H9 (cell line): ENCODE results near the gene SOCS7. TPM values are rescaled to one million over a fixed set of nuclear protein-coding genes. Genes with fewer than 3 reads are reported as not detected.

ENCODE experiments used
- DNase-seq: peaks from one replicate; pipeline ENCODE4 v3.0.0-alpha.2; 2017
- H2AFZ ChIP-seq: one replicate; pipeline ENCODE4 v1.6.1; 2013; ENCODE audit warnings: mild to moderate bottlenecking, low read length, control low read depth, moderate library complexity
- H2AK5ac ChIP-seq: 2 replicates; pipeline ENCODE4 v1.6.1; 2013; ENCODE audit warnings: low read length, control low read depth, mixed read lengths; ENCODE audit not compliant: insufficient read length
- H2BK120ac ChIP-seq: one replicate; pipeline ENCODE4 v1.6.1; 2013; ENCODE audit warnings: low read depth, mild to moderate bottlenecking, low read length, control low read depth, inconsistent platforms; ENCODE audit not compliant: poor library complexity, severe bottlenecking
- H2BK12ac ChIP-seq: 2 replicates; pipeline ENCODE4 v1.6.1; 2013; ENCODE audit warnings: low read length, control low read depth, mixed read lengths, low read depth; ENCODE audit not compliant: insufficient read length
- H2BK15ac ChIP-seq: 2 replicates; pipeline ENCODE4 v1.6.1; 2013; ENCODE audit warnings: low read depth, low read length, control low read depth
- H2BK20ac ChIP-seq: one replicate; pipeline ENCODE4 v1.6.1; 2013; ENCODE audit warnings: low read depth, mild to moderate bottlenecking, low read length, control low read depth, inconsistent platforms; ENCODE audit not compliant: poor library complexity, severe bottlenecking
- H2BK5ac ChIP-seq: 2 replicates; pipeline ENCODE4 v1.6.1; 2013; ENCODE audit warnings: low read length, control low read depth, mixed read lengths; ENCODE audit not compliant: insufficient read length
- H3K14ac ChIP-seq: 2 replicates; pipeline ENCODE4 v1.6.1; 2013; ENCODE audit warnings: low read length, control low read depth; ENCODE audit not compliant: insufficient read depth
- H3K18ac ChIP-seq: 2 replicates; pipeline ENCODE4 v1.6.1; 2013; ENCODE audit warnings: low read depth, mild to moderate bottlenecking, mixed read lengths, low read length, control low read depth; ENCODE audit not compliant: insufficient read length
- H3K23ac ChIP-seq: 2 replicates; pipeline ENCODE4 v1.6.1; 2013; ENCODE audit warnings: low read length, control low read depth, mixed read lengths, low read depth; ENCODE audit not compliant: insufficient read length
- H3K23me2 ChIP-seq: 2 replicates; pipeline ENCODE4 v1.6.1; 2013; ENCODE audit warnings: low read depth, mild to moderate bottlenecking, mixed read lengths, low read length, control low read depth; ENCODE audit not compliant: insufficient read length, poor library complexity, severe bottlenecking
- H3K27ac ChIP-seq: 2 replicates; pipeline ENCODE4 v1.5.1; 2013; ENCODE audit warnings: low read length, control low read depth, mixed read lengths, low read depth; ENCODE audit not compliant: insufficient read length
- H3K27me3 ChIP-seq: 2 replicates; pipeline ENCODE4 v1.6.1; 2013; ENCODE audit warnings: low read length, control low read depth, inconsistent platforms; ENCODE audit not compliant: insufficient read depth
- H3K4ac ChIP-seq: 2 replicates; pipeline ENCODE4 v1.6.1; 2013; ENCODE audit warnings: low read depth, mild to moderate bottlenecking, control low read depth, inconsistent platforms, low read length, moderate library complexity
- H3K4me1 ChIP-seq: 2 replicates; pipeline ENCODE4 v1.6.1; 2013; ENCODE audit warnings: low read length, control low read depth, inconsistent platforms; ENCODE audit not compliant: insufficient read depth
- H3K4me2 ChIP-seq: 2 replicates; pipeline ENCODE4 v1.6.1; 2013; ENCODE audit warnings: low read length, control low read depth, mixed read lengths; ENCODE audit not compliant: insufficient read length, insufficient read depth
- H3K56ac ChIP-seq: 2 replicates; pipeline ENCODE4 v1.6.1; 2013; ENCODE audit warnings: low read depth, mild to moderate bottlenecking, mixed read lengths, low read length, control low read depth; ENCODE audit not compliant: insufficient read length
- H3K79me1 ChIP-seq: 2 replicates; pipeline ENCODE4 v1.6.1; 2013; ENCODE audit warnings: low read depth, mild to moderate bottlenecking, moderate library complexity, low read length, control low read depth, inconsistent platforms; ENCODE audit not compliant: insufficient read depth, poor library complexity, severe bottlenecking
- H3K79me2 ChIP-seq: 2 replicates; pipeline ENCODE4 v1.6.1; 2013; ENCODE audit warnings: low read length, control low read depth, inconsistent platforms; ENCODE audit not compliant: insufficient read depth
- H3K9ac ChIP-seq: 2 replicates; pipeline ENCODE4 v1.6.1; 2013; ENCODE audit warnings: low read length, control low read depth, mixed read lengths; ENCODE audit not compliant: insufficient read length; ENCODE audit errors: extremely low read depth
- H3K9me3 ChIP-seq: one replicate; pipeline ENCODE4 v1.6.1; 2013; ENCODE audit warnings: low read depth, low read length, inconsistent platforms; ENCODE audit not compliant: control insufficient read depth
- H3T11ph ChIP-seq: one replicate; pipeline ENCODE4 v1.6.1; 2013; ENCODE audit warnings: mild to moderate bottlenecking, low read length, control low read depth, inconsistent platforms
- H4K20me1 ChIP-seq: one replicate; pipeline ENCODE4 v1.6.1; 2013; ENCODE audit not compliant: control insufficient read depth, insufficient read length, insufficient read depth
- H4K5ac ChIP-seq: 2 replicates; pipeline ENCODE4 v1.6.1; 2013; ENCODE audit warnings: low read depth, mild to moderate bottlenecking, mixed read lengths, low read length, control low read depth; ENCODE audit not compliant: insufficient read length
- H4K8ac ChIP-seq: replicated peaks from 2 replicates; pipeline ENCODE4 v1.6.1; 2013; ENCODE audit warnings: low read length, control low read depth, mixed read lengths, low read depth; ENCODE audit not compliant: insufficient read length
- H4K91ac ChIP-seq: 2 replicates; pipeline ENCODE4 v1.6.1; 2013; ENCODE audit warnings: low read depth, mild to moderate bottlenecking, moderate library complexity, mixed read lengths, low read length, control low read depth; ENCODE audit not compliant: insufficient read length
- H3K27ac Mint-ChIP-seq, 3 experiments: 2 replicates in 2 of 3; 3 replicates in 1 of 3; pipeline ENCODE4 v1.8.0; 2020 to 2021; ENCODE audit warnings: mixed read lengths in 3 of 3, mild to moderate bottlenecking in 1 of 3, moderate library complexity in 1 of 3
- H3K27me3 Mint-ChIP-seq: 2 replicates; pipeline ENCODE4 v1.8.0; 2021; ENCODE audit warnings: low read depth, mild to moderate bottlenecking, moderate library complexity, mixed read lengths
- H3K36me3 Mint-ChIP-seq, 3 experiments: 2 replicates in 2 of 3; 3 replicates in 1 of 3; pipeline ENCODE4 v1.8.0; 2020 to 2021; ENCODE audit warnings: low read depth in 3 of 3, mixed read lengths in 3 of 3; ENCODE audit not compliant: insufficient read depth in 1 of 3
- H3K4me1 Mint-ChIP-seq, 2 experiments: 2 replicates each; pipeline ENCODE4 v1.8.0; 2020; ENCODE audit warnings: mixed read lengths in 2 of 2
- H3K4me3 Mint-ChIP-seq, 2 experiments: 2 replicates in 1 of 2; 3 replicates in 1 of 2; pipeline ENCODE4 v1.8.0; 2020 to 2021; ENCODE audit warnings: mild to moderate bottlenecking in 2 of 2, mixed read lengths in 2 of 2, moderate library complexity in 1 of 2
- H3K9me3 Mint-ChIP-seq, 2 experiments: 2 replicates in 1 of 2; 3 replicates in 1 of 2; pipeline ENCODE4 v1.8.0; 2020; ENCODE audit warnings: mild to moderate bottlenecking in 2 of 2, mixed read lengths in 2 of 2, moderate library complexity in 1 of 2
- CTCF ChIP-seq: fragments of 200-600 bp; sonication (generic); conservative IDR thresholded peaks from 3 replicates; pipeline ENCODE4 v1.8.0; 2021; ENCODE audit warnings: antibody characterized with exemption, mild to moderate bottlenecking
- WGBS: extraction: QIAGEN DNeasy Blood & Tissue Kit; methylation state at CpG from one replicate; pipeline ENCODE4 v1.1.7; 2013; ENCODE audit warnings: missing lambda C conversion rate, low lambda C conversion rate, mixed read lengths; ENCODE audit not compliant: insufficient read length; ENCODE audit errors: extremely low coverage; 5-methylcytosine and 5-hydroxymethylcytosine counted together
- total RNA-seq: library from RNA; stranded (reverse); gene quantifications from 2 replicates; pipeline ENCODE4 v1.2.1, GENCODE V29; 2021

The SOCS7 gene
- total RNA-seq, 1 experiment from 2014 or later, result 31.0 TPM

- no peak overlapping the region for H4K5ac ChIP-seq
- H3K56ac ChIP-seq, result no peak overlapping the region
- H2AK5ac ChIP-seq, result no peak overlapping the region
- no CpG with 5 or more reads among the region's 1 CpG for WGBS
- H3K4me1 ChIP-seq, result peaks cover 3% of the 10 kb centered on the region; the same call in 1 of the 2 replicates
- peaks cover 22 to 29% of the 10 kb centered on the region in 2 experiments for H3K4me1 Mint-ChIP-seq
- no peak overlapping the region for H4K8ac ChIP-seq
- no peak overlapping the region for H3K4ac ChIP-seq
- no peak overlapping the region for H2AFZ ChIP-seq
- no peak overlapping the region for H3T11ph ChIP-seq
- no peak overlapping the region for H4K91ac ChIP-seq
- H2BK120ac ChIP-seq, result no peak overlapping the region
- no peaks in the 10 kb centered on the region for H3K79me1 ChIP-seq
- H3K36me3 Mint-ChIP-seq, result peaks cover 0 to 3% (median 3%) of the 10 kb centered on the region in 3 experiments; a peak in 2 of 7 replicates
- H3K4me2 ChIP-seq, result no peak overlapping the region
- no peak overlapping the region for H2BK12ac ChIP-seq
- H2BK15ac ChIP-seq, result peak overlapping the region; percentile 13; the same call in 1 of the 2 replicates
- peaks cover 7% of the 10 kb centered on the region for H3K23me2 ChIP-seq
- H3K9ac ChIP-seq, result no peak overlapping the region
- no peak for TF ChIP-seq CTCF
- DNase-seq, result no peak
- H3K23ac ChIP-seq, result no peak overlapping the region
- no peak overlapping the region for H3K18ac ChIP-seq
- H3K27me3 ChIP-seq, result no peaks in the 10 kb centered on the region
- H3K27me3 Mint-ChIP-seq, result peaks cover 6% of the 10 kb centered on the region; the same call in 1 of the 2 replicates
- H3K4me3 Mint-ChIP-seq, result no peak overlapping the region; a peak in 1 of 5 replicates
- H3K14ac ChIP-seq, result peak overlapping the region; percentile 40; the same call in 1 of the 2 replicates
- no peaks in the 10 kb centered on the region for H3K9me3 ChIP-seq
- H3K79me2 ChIP-seq, result no peaks in the 10 kb centered on the region
- H3K27ac ChIP-seq, result no peak overlapping the region
- H4K20me1 ChIP-seq, result no peaks in the 10 kb centered on the region
- no peaks in the 10 kb centered on the region for H3K9me3 Mint-ChIP-seq
- H2BK5ac ChIP-seq, result no peak overlapping the region
- H2BK20ac ChIP-seq, result no peak overlapping the region
- H3K27ac Mint-ChIP-seq, result no peak overlapping the region
Observed at GRCh38 chr17:38410201-38410600, 58.6 kb downstream of the SOCS7 start.
